Stimulated activated CD8-positive, alpha-beta memory T cell treated with anti-CD3 and anti-CD28 coated beads, Interleukin-2, amount 100 ng/mL, for 48 hours (primary cell): ENCODE measurements around the gene SH3RF3.

Source experiments
- DNase-seq, 2 donors: peaks; one replicate each; pipeline ENCODE4 v3.0.0-alpha.2; 2020; ENCODE audit warnings: low read depth in 2 of 2

Gene SH3RF3

DNA sequence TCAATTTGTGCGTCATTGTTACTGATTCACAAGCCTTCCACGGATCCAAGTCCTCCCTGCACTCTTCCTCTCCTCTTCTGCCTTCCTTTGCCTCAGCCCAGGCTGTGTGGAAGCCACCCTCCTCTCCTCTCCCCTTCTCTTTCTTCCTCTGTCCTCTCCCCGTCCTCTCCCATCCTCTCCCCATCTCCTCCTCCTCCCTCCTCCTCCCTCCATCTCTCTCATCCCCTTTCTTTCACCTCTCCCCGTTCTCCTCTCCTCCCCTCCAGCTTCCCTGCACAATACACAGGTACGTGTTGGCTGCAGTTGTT, 301.3 kb downstream of the SH3RF3 start:
- DNase-seq = no peak

DNA sequence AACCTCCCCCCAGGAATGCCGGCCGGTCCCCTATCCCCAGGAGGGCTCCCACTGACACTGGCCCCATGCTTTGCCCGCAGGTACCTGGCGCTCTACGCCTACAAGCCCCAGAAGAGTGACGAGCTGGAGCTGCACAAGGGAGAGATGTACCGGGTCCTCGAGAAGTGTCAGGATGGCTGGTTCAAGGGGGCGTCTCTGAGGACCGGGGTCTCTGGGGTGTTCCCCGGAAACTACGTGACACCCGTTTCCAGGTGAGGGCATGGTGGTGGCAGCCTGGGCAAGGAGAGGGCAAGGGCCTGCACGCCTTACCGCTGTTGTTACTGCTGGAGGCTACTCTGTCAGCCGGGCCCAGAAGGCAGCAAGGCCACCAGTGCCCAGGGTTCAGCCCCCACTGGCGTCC, 303.4 kb downstream of the SH3RF3 start:
- DNase-seq = no peak

DNA sequence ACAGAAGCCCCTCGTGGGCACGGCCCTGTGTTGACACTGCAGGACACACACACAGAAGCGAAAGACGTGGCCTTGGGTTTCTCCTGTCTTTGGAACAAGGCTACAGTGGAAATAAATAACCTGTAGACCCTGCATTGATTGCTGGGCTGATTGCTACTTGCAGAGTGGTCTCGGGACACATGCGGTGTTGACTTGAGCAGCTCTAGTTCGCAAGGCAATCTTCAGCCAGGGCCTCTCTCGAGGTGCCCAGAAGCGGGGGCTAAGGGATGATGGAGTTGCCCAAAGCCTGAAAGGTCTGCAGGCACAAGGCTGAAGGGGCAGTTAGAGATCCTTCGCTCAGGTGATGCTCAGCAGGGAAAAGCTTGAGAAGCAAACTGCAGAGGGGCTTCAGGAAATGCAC, 304.5 kb downstream of the SH3RF3 start:
- DNase-seq = no peak

GRCh38 chr2:109433926-109434325, 304.9 kb downstream of the SH3RF3 start:
- no peak for DNase-seq

DNA sequence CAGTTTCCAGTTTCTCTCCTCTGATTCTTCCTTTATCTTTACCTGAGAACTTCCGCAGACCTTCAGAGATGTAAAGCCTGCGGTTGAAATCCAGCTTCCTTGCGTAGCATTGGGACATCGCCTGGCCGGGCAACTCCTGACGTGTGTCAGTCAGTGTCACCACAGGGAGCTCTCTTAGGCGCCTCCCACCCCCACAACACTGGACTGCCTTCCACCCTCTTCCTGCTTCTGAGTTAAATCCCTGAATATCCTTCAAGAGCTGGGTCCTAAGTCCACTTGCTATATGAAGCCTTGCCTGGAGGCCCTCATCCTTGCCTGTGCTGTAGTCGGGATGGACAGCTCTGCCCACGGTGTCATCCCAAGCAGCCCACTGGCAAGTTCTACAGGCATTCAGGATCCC, 305.3 kb downstream of the SH3RF3 start:
- DNase-seq = no peak

GRCh38 chr2:109435066-109435690, 306.2 kb downstream of the SH3RF3 start:
- DNase-seq = no peak

GRCh38 chr2:109435901-109436598, 307.0 kb downstream of the SH3RF3 start:
- no peak for DNase-seq

GRCh38 chr2:109436610-109437225, 307.7 kb downstream of the SH3RF3 start:
- no peak for DNase-seq

- no peak for DNase-seq
Measured at GRCh38 chr2:109437325-109438090, 308.5 kb downstream of the SH3RF3 start.

- DNase-seq = no peak
Measured at GRCh38 chr2:109438146-109438545, 309.1 kb downstream of the SH3RF3 start.

- DNase-seq = no peak
Measured at GRCh38 chr2:109438773-109439389, 309.9 kb downstream of the SH3RF3 start.

- DNase-seq = no peak
Measured at GRCh38 chr2:109439390-109439786, 310.4 kb downstream of the SH3RF3 start.

- DNase-seq = no peak
Measured at GRCh38 chr2:109439986-109440385, 311.0 kb downstream of the SH3RF3 start.

DNA sequence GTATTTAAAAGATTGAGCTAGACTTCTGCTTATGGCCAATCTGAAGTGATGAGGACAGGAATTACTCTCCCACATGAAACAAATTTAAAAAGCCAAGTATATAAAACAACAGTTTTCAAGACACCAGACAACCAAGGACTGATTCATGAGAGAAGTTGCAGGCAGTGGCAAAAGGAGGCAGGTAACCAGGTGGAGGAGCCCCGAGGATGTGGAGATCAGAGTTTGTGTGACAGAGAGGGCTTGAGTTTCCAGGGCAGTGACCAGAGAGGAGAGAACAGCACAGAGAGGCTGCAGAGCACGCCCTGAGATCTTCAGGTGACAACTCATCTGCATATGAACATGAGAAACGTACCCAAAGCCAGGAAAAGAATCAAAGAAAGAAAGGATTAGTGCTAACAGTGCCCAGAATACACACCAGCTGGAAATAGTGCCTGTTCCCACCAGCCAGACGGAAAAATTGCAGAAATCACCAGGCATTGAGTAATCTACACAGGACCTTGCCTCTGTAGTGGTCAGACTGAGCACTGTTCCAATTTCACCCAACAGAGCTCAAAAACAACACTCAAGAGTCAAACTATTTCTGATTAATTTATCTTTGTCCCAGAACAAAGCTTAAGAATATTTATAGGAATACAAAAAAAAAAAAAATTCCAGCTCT, 311.6 kb downstream of the SH3RF3 start:
- no peak for DNase-seq

GRCh38 chr2:109442715-109443319, 313.8 kb downstream of the SH3RF3 start:
- no peak for DNase-seq

DNA sequence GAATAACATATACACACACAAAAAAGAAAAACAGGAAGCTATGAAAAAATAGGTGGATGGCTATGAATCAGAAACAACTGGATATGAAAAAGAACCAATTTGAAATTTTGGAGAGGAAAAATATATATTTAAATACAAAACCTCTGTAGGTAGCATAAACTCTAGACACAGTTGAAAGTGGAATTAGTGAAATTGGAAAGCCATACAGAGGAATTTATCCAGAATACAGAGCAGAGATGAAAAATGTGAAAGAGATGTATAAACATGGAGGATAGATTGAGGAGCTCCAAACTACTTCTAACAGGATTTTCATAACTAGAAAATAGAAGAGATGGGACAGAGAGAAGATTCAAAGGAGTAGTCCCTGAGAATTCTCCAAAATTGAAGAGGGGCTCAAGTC, 315.9 kb downstream of the SH3RF3 start:
- DNase-seq = no peak

DNA sequence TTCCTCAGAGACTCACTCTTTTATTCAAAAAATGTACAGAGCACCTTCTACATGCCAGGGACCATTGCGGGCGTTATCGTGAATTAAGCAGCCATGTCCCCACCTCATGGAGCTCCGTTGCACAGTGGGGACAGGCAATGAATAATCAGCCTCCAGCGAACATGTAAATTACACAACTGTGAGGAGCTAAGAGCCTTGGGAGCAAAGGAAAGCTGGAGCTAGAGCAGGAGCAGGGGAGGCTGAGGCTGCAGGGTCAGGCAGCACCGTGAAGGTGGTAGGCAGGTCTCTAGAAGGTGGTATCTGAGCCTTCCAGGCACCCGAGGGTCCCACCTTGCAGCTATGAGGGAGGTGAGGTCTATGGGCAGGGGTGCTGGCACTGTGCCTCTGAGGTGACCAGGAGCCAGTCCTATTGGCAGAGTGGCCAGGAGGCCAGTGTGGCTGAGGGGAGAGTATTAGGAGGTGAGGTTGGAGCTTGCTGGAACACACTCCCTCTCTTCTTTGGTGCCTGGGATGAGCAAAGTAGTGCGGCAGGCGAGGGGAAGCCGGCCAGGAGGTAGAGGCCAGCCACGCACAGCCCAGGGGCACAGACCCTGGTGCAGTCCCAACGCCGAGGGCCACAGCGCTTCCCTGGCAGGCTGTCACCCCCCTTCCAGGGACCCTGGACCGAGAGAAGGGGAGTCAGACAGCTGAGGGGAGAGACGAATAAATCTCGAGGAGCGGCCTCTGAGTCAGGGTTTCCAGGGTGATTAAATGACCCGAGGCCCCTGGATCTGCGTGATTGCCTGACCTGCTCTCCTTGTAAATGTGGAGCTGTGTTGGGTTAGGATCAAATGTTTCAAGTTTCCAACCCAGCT, 317.5 kb downstream of the SH3RF3 start:
- no peak for DNase-seq

DNA sequence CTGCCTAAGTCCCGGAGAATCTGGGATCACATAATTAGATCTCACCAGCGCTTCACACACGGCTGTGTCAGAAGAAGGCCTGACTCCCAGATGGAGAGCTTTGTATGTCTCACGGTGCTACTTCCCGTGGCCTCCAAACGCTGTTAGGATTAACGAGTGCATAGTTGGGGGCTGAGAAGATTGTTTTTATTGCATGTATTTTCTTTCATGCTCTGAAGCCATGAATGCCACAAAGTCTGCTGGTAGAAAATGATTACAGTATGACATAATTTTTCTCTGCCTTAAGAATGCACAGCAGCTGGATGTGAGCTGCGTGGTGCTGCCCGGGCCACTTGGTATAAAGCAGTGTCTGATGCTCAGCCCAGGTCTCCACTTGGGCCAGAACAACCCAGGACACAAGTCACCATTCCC, 318.3 kb downstream of the SH3RF3 start:
- DNase-seq = no peak

- DNase-seq = no peak
Measured at GRCh38 chr2:109447776-109448175, 318.8 kb downstream of the SH3RF3 start.

DNA sequence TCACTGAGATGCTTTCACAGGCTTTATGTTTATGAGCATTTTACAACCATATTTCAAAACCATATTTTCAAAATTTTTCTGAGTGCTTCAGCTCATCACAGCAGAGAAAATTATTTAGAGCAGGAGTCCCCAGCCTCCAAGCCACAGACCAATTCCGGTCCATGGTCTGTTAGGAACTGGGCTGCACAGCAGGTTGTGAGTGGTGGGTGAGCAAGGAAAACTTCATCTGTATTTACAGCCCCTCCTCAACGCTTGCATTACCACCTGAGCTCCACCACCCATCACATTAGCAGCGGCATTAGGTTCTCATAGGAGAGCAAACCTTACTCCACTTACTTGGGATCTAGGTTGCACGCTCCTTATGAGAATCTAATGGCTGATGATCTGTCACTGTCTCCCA, 319.2 kb downstream of the SH3RF3 start:
- DNase-seq = no peak
